ENCODE results near the gene MAPK8IP3.

- TF ChIP-seq, protein P1, sequence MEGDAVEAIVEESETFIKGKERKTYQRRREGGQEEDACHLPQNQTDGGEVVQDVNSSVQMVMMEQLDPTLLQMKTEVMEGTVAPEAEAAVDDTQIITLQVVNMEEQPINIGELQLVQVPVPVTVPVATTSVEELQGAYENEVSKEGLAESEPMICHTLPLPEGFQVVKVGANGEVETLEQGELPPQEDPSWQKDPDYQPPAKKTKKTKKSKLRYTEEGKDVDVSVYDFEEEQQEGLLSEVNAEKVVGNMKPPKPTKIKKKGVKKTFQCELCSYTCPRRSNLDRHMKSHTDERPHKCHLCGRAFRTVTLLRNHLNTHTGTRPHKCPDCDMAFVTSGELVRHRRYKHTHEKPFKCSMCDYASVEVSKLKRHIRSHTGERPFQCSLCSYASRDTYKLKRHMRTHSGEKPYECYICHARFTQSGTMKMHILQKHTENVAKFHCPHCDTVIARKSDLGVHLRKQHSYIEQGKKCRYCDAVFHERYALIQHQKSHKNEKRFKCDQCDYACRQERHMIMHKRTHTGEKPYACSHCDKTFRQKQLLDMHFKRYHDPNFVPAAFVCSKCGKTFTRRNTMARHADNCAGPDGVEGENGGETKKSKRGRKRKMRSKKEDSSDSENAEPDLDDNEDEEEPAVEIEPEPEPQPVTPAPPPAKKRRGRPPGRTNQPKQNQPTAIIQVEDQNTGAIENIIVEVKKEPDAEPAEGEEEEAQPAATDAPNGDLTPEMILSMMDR (conservative IDR thresholded peaks at IDR 0.05; ENCODE audit: low read length), result no peak
- TF ChIP-seq EZH2phosphoT487 (IDR thresholded peaks at IDR 0.05; ENCODE audit: borderline replicate concordance), result no peak
These were observed 594 bp downstream of the MAPK8IP3 start for GRCh38 chr16:1706386-1707192.

Data from Loucy (cell line).